ENCODE results near the gene ADORA3. TPM values are rescaled to one million over a fixed set of nuclear protein-coding genes. Genes with fewer than 3 reads are reported as not detected.

Gene ADORA3
- polyA plus RNA-seq, 1 donor from 2014 or later = not detected

- Histone ChIP-seq H3K79me2 (replicated peaks; ENCODE audit: insufficient read depth, low read length) (no peaks in the 10 kb centered on the region), H3F3A (ENCODE audit: insufficient read depth, low read length, poor library complexity, severe bottlenecking) (no peaks in the 10 kb centered on the region), H3K27ac (ENCODE audit: low read length) (no peak overlapping the region)
These were observed 13.8 kb downstream of the ADORA3 start for GRCh38 chr1:111489604-111490003.

DNA sequence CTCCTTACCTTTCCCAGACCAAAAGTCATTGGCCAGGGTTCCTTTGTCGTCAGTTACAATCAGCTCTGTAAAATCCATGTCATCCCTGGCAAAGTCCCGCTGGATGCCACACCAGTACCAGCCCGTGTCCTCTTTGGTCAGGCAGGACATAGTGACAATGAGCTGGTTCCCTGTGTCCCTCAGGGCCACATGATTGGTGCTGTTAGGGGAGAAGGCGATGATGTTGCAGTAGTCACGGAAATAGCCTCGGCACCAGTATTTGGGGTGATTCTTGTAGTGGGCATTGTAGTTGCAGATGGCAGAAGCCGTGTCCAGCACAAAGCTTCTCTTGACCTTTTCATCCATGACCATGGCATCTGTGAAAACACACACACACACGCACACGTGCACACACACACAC, 14.8 kb downstream of the ADORA3 start:
- H3K9ac ChIP-seq (ENCODE audit: low read length) = no peak overlapping the region

More at GRCh38 chr1:111489604-111490003, 13.8 kb downstream of the ADORA3 start:
- TF ChIP-seq EP300 (conservative IDR thresholded peaks at IDR 0.05; ENCODE audit: poor library complexity, severe bottlenecking) = no peak
- no peak for TF ChIP-seq EZH2 (IDR thresholded peaks at IDR 0.05; ENCODE audit: borderline replicate concordance, insufficient read depth, low read length, poor library complexity, severe bottlenecking)
- TF ChIP-seq SMC3 (conservative IDR thresholded peaks at IDR 0.05; ENCODE audit: poor library complexity) = no peak
- TF ChIP-seq, protein P1, sequence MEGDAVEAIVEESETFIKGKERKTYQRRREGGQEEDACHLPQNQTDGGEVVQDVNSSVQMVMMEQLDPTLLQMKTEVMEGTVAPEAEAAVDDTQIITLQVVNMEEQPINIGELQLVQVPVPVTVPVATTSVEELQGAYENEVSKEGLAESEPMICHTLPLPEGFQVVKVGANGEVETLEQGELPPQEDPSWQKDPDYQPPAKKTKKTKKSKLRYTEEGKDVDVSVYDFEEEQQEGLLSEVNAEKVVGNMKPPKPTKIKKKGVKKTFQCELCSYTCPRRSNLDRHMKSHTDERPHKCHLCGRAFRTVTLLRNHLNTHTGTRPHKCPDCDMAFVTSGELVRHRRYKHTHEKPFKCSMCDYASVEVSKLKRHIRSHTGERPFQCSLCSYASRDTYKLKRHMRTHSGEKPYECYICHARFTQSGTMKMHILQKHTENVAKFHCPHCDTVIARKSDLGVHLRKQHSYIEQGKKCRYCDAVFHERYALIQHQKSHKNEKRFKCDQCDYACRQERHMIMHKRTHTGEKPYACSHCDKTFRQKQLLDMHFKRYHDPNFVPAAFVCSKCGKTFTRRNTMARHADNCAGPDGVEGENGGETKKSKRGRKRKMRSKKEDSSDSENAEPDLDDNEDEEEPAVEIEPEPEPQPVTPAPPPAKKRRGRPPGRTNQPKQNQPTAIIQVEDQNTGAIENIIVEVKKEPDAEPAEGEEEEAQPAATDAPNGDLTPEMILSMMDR (IDR thresholded peaks at IDR 0.05; ENCODE audit: poor library complexity, severe bottlenecking) = no peak
- TF ChIP-seq MXI1 (conservative IDR thresholded peaks at IDR 0.05; ENCODE audit: poor library complexity, severe bottlenecking) = no peak
- TF ChIP-seq RAD21 (conservative IDR thresholded peaks at IDR 0.05) = no peak
- TF ChIP-seq POLR2AphosphoS5 (IDR thresholded peaks at IDR 0.05) = no peak
- no peak for TF ChIP-seq TAF1 (IDR thresholded peaks at IDR 0.05; ENCODE audit: low read depth)
- no peak for TF ChIP-seq REST (IDR thresholded peaks at IDR 0.05; ENCODE audit: borderline replicate concordance)
- H3K4me2 ChIP-seq (ENCODE audit: low read length) = no peak overlapping the region
- no peak overlapping the region for H2AFZ ChIP-seq (ENCODE audit: low read depth, low read length)
- H3K27me3 ChIP-seq (ENCODE audit: insufficient read depth, low read depth, low read length) = no peaks in the 10 kb centered on the region
- no peak overlapping the region for H3K9ac ChIP-seq (ENCODE audit: low read length)
- no peaks in the 10 kb centered on the region for H3K9me2 ChIP-seq (ENCODE audit: insufficient read depth, low read length)
- no peak overlapping the region for H3K4me3 ChIP-seq (ENCODE audit: low read length)
- no peaks in the 10 kb centered on the region for H3K36me3 ChIP-seq (ENCODE audit: insufficient read depth, low read length)
- no peaks in the 10 kb centered on the region for H4K20me1 ChIP-seq (ENCODE audit: insufficient read depth)
- no peaks in the 10 kb centered on the region for H3K9me3 ChIP-seq (ENCODE audit: low read length)

More for the DNA sequence above, 14.8 kb downstream of the ADORA3 start:
- no peaks in the 10 kb centered on the region for H3K27me3 ChIP-seq (ENCODE audit: insufficient read depth, low read depth, low read length)
- no peaks in the 10 kb centered on the region for H3F3A ChIP-seq (ENCODE audit: insufficient read depth, low read length, poor library complexity, severe bottlenecking)
- H3K36me3 ChIP-seq (ENCODE audit: insufficient read depth, low read length) = no peaks in the 10 kb centered on the region
- no peak overlapping the region for H3K27ac ChIP-seq (ENCODE audit: low read length)
- H3K9me3 ChIP-seq (ENCODE audit: low read length) = no peaks in the 10 kb centered on the region
- H3K79me2 ChIP-seq (replicated peaks; ENCODE audit: insufficient read depth, low read length) = no peaks in the 10 kb centered on the region
- H3K4me3 ChIP-seq (ENCODE audit: low read length) = no peak overlapping the region
- H3K9me2 ChIP-seq (ENCODE audit: insufficient read depth, low read length) = no peaks in the 10 kb centered on the region
- TF ChIP-seq, protein P1 (IDR thresholded peaks at IDR 0.05; ENCODE audit: poor library complexity, severe bottlenecking) = no peak
- TF ChIP-seq EZH2 (IDR thresholded peaks at IDR 0.05; ENCODE audit: borderline replicate concordance, insufficient read depth, low read length, poor library complexity, severe bottlenecking) = no peak
- TF ChIP-seq RAD21 (conservative IDR thresholded peaks at IDR 0.05) = no peak
- TF ChIP-seq EP300 (conservative IDR thresholded peaks at IDR 0.05; ENCODE audit: poor library complexity, severe bottlenecking) = no peak
- TF ChIP-seq REST (IDR thresholded peaks at IDR 0.05; ENCODE audit: borderline replicate concordance) = no peak
- TF ChIP-seq SMC3 (conservative IDR thresholded peaks at IDR 0.05; ENCODE audit: poor library complexity) = no peak
- TF ChIP-seq TAF1 (IDR thresholded peaks at IDR 0.05; ENCODE audit: low read depth) = no peak
- no peaks in the 10 kb centered on the region for H4K20me1 ChIP-seq (ENCODE audit: insufficient read depth)
- H3K4me2 ChIP-seq (ENCODE audit: low read length) = no peak overlapping the region
- H2AFZ ChIP-seq (ENCODE audit: low read depth, low read length) = no peak overlapping the region

All from neural cell (in vitro differentiated cells).